ENCODE data around the gene CRYGN. TPM values are rescaled to one million over a fixed set of nuclear protein-coding genes. Genes with fewer than 3 reads are reported as not detected.

Gene CRYGN
- total RNA-seq, 1 donor from 2014 or later, result 0.41 TPM

DNA sequence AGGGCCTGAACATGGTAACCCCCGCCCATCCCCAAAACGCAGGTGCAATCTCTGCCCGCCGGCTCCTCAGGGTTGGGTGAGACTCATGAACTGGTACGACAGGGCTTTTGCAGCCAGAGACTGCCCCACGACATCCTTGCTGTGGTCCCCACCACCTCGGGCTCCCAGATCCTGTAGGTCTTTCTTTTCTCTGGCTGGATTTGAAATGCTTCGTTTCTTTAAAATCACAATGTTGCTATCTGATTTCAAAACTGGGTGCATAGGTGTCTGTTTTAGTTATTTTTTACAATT lies 52.0 kb downstream of the CRYGN start:
- Histone ChIP-seq H3K27me3 (ENCODE audit: low read depth) (peaks cover 38% of the 10 kb centered on the region), H3K9me3 (replicated peaks) (no peaks in the 10 kb centered on the region), H3K4me1 (no peaks in the 10 kb centered on the region), H3K36me3 (no peaks in the 10 kb centered on the region), H3K27ac (replicated peaks) (no peak overlapping the region), H3K4me3 (no peak overlapping the region)
- TF ChIP-seq, protein P1, sequence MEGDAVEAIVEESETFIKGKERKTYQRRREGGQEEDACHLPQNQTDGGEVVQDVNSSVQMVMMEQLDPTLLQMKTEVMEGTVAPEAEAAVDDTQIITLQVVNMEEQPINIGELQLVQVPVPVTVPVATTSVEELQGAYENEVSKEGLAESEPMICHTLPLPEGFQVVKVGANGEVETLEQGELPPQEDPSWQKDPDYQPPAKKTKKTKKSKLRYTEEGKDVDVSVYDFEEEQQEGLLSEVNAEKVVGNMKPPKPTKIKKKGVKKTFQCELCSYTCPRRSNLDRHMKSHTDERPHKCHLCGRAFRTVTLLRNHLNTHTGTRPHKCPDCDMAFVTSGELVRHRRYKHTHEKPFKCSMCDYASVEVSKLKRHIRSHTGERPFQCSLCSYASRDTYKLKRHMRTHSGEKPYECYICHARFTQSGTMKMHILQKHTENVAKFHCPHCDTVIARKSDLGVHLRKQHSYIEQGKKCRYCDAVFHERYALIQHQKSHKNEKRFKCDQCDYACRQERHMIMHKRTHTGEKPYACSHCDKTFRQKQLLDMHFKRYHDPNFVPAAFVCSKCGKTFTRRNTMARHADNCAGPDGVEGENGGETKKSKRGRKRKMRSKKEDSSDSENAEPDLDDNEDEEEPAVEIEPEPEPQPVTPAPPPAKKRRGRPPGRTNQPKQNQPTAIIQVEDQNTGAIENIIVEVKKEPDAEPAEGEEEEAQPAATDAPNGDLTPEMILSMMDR (IDR thresholded peaks at IDR 0.05; ENCODE audit: borderline replicate concordance), result no peak
- DNase-seq, result no peak
- intact Hi-C loops (cut with micrococcal nuclease), result no loop called here

DNA sequence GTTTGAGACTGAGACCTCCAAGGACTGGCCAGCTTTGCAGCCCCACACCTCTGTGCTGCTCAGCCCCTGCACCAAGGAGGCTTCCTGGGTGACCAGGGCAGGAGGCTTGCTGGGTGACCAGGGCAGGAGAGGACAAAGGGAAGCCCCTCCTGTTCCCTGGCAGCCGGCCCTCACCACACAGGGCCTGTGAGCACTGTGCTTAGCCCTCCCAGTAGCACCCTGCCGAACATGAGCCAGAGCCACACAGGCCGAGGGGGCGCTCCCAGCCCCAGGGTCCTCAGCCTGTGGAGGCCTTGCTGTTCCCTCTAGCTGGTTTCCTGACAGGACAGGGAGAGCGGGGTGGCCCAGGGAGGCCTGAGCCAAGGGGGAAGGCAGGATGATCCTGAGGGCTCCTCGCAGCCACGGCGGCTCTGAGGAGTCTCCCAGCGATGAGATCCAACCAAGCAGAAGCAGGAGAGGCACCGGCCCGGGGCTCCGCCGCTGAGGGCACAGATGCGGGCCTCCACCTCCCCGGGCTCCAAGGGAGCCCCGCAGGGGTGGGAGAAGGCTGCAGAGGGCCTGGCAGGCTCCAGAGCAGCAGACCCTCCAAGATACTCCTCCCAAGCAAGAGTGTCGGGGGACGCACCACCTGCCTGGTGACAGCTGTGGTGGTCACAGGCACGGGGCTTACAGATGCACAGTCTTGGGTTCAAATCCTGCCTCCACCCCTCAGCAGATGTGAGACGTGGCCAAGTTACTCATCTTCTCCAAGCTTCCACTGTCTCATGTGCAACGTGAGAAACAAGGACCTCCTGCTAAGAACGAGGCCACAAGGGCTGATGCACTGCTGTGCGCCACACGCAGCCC lies 52.6 kb downstream of the CRYGN start:
- intact Hi-C loops (cut with micrococcal nuclease), result no loop called here
- no peak for DNase-seq

DNA sequence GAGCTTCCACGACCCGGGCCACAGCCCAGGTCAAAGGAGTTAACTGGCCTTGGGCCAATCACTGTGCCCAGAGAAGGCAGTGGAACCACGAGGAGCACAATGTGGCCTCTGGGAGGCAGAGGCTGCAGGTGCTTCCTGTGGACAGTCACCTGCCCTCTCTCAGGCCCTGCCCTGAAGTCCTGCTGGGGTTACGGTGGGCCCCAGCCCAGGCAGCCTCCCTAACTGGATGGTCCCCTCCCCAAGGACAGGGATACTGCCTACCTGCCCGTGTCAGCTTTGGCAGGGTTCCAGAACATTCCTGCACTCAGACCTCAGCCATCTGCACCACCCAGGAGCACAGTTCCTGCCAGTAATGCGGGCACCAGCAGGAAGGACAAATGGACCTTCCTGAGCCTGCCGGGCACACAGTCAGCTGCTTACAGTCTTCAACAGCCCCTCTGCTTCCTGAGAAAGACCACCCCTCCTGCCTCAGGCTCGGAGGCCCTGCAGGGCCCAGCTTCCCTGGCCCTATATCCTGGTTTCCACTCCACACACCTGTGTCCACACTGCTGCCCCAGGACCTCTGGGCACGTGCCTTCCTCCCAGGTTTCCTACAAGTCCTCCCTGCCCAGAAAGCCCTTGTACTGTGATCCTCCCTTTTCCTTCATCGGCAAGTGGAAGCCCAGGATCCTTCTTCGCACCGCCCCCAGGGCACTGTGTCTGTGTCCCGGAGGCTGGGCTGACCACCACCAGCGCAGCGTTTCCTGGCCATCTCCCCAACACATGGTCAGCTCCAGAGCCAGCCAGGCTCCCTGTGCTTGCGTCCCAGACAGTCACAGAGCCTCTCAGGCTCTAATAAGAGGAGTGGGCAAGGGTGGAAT lies 53.4 kb downstream of the CRYGN start:
- peak; percentile 10 for DNase-seq
- Histone ChIP-seq H3K4me1 (peaks cover 9% of the 10 kb centered on the region), H3K36me3 (no peaks in the 10 kb centered on the region), H3K27me3 (ENCODE audit: low read depth) (peaks cover 45% of the 10 kb centered on the region), H3K4me3 (no peak overlapping the region), H3K27ac (replicated peaks) (no peak overlapping the region), H3K9me3 (replicated peaks) (no peaks in the 10 kb centered on the region)
- intact Hi-C loops (cut with micrococcal nuclease), result no loop called here
- TF ChIP-seq, protein P1 (IDR thresholded peaks at IDR 0.05; ENCODE audit: borderline replicate concordance), result no peak

More for the DNA sequence above, 52.6 kb downstream of the CRYGN start:
- Histone ChIP-seq H3K27ac (replicated peaks) (no peak overlapping the region), H3K27me3 (ENCODE audit: low read depth) (peaks cover 38% of the 10 kb centered on the region), H3K4me1 (peaks cover under 1% of the 10 kb centered on the region), H3K9me3 (replicated peaks) (no peaks in the 10 kb centered on the region), H3K4me3 (no peak overlapping the region), H3K36me3 (no peaks in the 10 kb centered on the region)
- TF ChIP-seq, protein P1 (IDR thresholded peaks at IDR 0.05; ENCODE audit: borderline replicate concordance), result no peak

DNA sequence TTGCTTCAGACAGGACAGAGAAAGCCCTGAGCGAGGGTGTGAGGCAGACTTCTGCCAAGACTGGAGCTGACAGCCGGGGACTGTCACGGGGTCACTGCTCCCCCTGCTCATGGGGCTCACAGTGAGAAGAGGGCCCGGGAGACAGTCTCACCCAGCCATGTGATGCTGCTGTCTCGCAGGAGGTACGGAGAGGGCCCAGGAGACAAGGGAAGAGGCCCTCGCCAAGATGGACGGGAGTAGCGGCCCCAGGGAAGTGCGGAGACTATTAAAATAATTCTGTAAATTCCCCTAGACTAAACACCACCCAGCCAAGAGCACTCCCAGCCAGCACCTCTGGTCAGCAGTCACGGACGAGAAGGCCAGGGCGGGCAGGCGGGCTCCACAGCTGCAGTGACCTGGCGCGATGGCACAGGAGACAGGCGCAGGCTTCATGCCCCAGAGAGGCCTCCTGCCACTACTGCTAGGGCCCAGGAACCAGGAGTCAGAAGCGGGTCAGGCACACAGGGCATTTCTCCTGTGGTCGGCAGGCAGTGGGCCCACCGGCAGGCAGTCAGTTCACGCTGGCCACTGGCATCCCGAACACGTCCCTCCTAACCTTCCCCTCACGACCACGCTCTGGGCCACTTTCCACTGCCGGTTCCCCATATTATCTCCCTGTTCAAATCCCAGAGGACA lies 54.2 kb downstream of the CRYGN start:
- intact Hi-C loops (cut with micrococcal nuclease), result no loop called here
- no peak overlapping the region for H3K4me3 ChIP-seq
- H3K27ac ChIP-seq (replicated peaks), result no peak overlapping the region
- H3K9me3 ChIP-seq (replicated peaks), result no peaks in the 10 kb centered on the region
- TF ChIP-seq, protein P1 (IDR thresholded peaks at IDR 0.05; ENCODE audit: borderline replicate concordance), result no peak
- peaks cover 17% of the 10 kb centered on the region for H3K4me1 ChIP-seq
- H3K27me3 ChIP-seq (ENCODE audit: low read depth), result peaks cover 47% of the 10 kb centered on the region
- no peaks in the 10 kb centered on the region for H3K36me3 ChIP-seq
- DNase-seq, result peak; percentile 8
